WTC11 (cell line): ENCODE data around the gene SGCA.

Experiments used
- AFF4 ChIP-seq: sonication (generic); formaldehyde crosslinking; IDR thresholded peaks from 2 replicates; pipeline ENCODE4 v1.8.1; 2023; ENCODE audit warnings: mild to moderate bottlenecking, missing genetic modification reagents, borderline replicate concordance
- CTCF ChIP-seq: fragments of 200-600 bp; IDR thresholded peaks from 2 replicates; pipeline ENCODE4 v1.8.0; 2022; ENCODE audit warnings: antibody characterized with exemption
- NR2C2 ChIP-seq: sonication (generic); formaldehyde crosslinking; IDR thresholded peaks from 2 replicates; pipeline ENCODE4 v1.8.0; 2022; ENCODE audit warnings: mild to moderate bottlenecking, missing genetic modification reagents
- PRRX2 ChIP-seq: fragments of 250-450 bp; sonication (Bioruptor Pico); IDR thresholded peaks from 2 replicates; pipeline ENCODE4 v1.8.0; 2021; ENCODE audit warnings: mild to moderate bottlenecking
- RORB ChIP-seq: fragments of 250-450 bp; sonication (Bioruptor Pico); IDR thresholded peaks from 2 replicates; pipeline ENCODE4 v1.9.0; 2021; ENCODE audit warnings: mild to moderate bottlenecking
- SP1 ChIP-seq: sonication (generic); formaldehyde crosslinking; conservative IDR thresholded peaks from 2 replicates; pipeline ENCODE4 v1.8.1; 2022; ENCODE audit warnings: missing genetic modification reagents
- USF1 ChIP-seq: sonication (generic); formaldehyde crosslinking; IDR thresholded peaks from 2 replicates; pipeline ENCODE4 v1.8.0; 2022; ENCODE audit warnings: mild to moderate bottlenecking, missing genetic modification reagents
- ZNF416 ChIP-seq: fragments of 250-450 bp; sonication (Bioruptor Pico); IDR thresholded peaks from 2 replicates; pipeline ENCODE4 v1.9.0; 2021; ENCODE audit warnings: mild to moderate bottlenecking, inconsistent platforms
- TF ChIP-seq, protein P1 (sequence below): sonication (generic); formaldehyde crosslinking; IDR thresholded peaks from 2 replicates; pipeline ENCODE4 v1.8.0; 2022; ENCODE audit warnings: mild to moderate bottlenecking, missing genetic modification reagents

GRCh38 chr17:50172130-50172529, 6.3 kb downstream of the SGCA start:
- no peak for TF ChIP-seq CTCF
- TF ChIP-seq RORB (CRISPR knock-in tag), result no peak
- no peak for TF ChIP-seq SP1 (CRISPR knock-in tag)
- TF ChIP-seq USF1 (CRISPR knock-in tag), result no peak
- TF ChIP-seq, protein P1, sequence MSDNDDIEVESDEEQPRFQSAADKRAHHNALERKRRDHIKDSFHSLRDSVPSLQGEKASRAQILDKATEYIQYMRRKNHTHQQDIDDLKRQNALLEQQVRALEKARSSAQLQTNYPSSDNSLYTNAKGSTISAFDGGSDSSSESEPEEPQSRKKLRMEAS, result no peak
- TF ChIP-seq NR2C2 (CRISPR knock-in tag), result no peak
- TF ChIP-seq PRRX2 (CRISPR knock-in tag), result no peak
- no peak for TF ChIP-seq ZNF416 (CRISPR knock-in tag)
- TF ChIP-seq AFF4 (CRISPR knock-in tag), result no peak
